LoVo (cell line): Measurements from ENCODE around the gene RAMACL.
"Not testable (repeated sequence)": the region's sequence is repeated elsewhere in the genome, so short reads cannot be mapped to it uniquely, and the experiment has no call there.

Experiments
- DNase-seq: peaks from one replicate; pipeline ENCODE4 v3.0.0-alpha.2; 2016; ENCODE audit warnings: low spot score

The RAMACL gene

GRCh38 chr6:166554316-166554715 is 32.2 kb downstream of the RAMACL start:
- no peak for DNase-seq

GRCh38 chr6:166553563-166554271 is 32.8 kb downstream of the RAMACL start:
- DNase-seq: no peak

- no peak for DNase-seq
These were observed 33.9 kb downstream of the RAMACL start for GRCh38 chr6:166552600-166552999.

GRCh38 chr6:166551754-166552495 is 34.6 kb downstream of the RAMACL start:
- DNase-seq: no peak

- no peak for DNase-seq
These were observed 39.8 kb downstream of the RAMACL start for GRCh38 chr6:166546653-166547052.

- no peak for DNase-seq
These were observed 41.1 kb downstream of the RAMACL start for GRCh38 chr6:166545156-166546034.

- DNase-seq: no peak
These were observed 42.2 kb downstream of the RAMACL start for GRCh38 chr6:166544296-166544605.

GRCh38 chr6:166543603-166544295 is 42.7 kb downstream of the RAMACL start:
- DNase-seq: no peak

GRCh38 chr6:166542580-166542912 is 43.9 kb downstream of the RAMACL start:
- DNase-seq: peak; percentile 51

- no peak for DNase-seq
These were observed 44.5 kb downstream of the RAMACL start for GRCh38 chr6:166541876-166542579.

GRCh38 chr6:166541366-166541765 is 45.1 kb downstream of the RAMACL start:
- no peak for DNase-seq

- DNase-seq: peak; percentile 41
These were observed 45.7 kb downstream of the RAMACL start for GRCh38 chr6:166540631-166541331.

GRCh38 chr6:166539543-166539942 is 46.9 kb downstream of the RAMACL start:
- no peak for DNase-seq

- not testable (repeated sequence) for DNase-seq
These were observed 47.5 kb downstream of the RAMACL start for GRCh38 chr6:166539011-166539385.

- DNase-seq: no peak
These were observed 48.0 kb downstream of the RAMACL start for GRCh38 chr6:166538297-166539010.

GRCh38 chr6:166534658-166535406 is 51.6 kb downstream of the RAMACL start:
- no peak for DNase-seq

- DNase-seq: no peak
These were observed 53.2 kb downstream of the RAMACL start for GRCh38 chr6:166533205-166533824.
